ENCODE data around the gene IGFBPL1.

DNA sequence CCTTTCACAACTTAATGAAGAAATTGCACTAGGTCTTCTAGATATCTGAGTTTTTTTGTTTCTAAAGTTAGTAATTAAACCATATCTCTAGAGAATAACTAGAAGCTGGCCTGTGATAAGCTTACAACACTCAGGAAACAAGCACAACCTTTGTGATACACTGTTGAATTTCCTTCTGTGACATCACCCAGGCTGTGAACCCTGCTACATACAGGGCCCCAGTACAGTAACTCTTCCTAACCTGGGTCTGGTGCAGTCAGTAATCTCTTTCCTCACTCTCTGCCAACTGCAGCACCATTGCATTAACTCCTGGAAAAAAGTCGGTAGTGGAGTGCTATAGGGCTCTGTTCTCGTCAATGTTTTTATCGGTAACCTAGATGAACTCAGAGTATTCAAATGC lies 10.6 kb upstream of the IGFBPL1 start:
- TF ChIP-seq, protein P1, sequence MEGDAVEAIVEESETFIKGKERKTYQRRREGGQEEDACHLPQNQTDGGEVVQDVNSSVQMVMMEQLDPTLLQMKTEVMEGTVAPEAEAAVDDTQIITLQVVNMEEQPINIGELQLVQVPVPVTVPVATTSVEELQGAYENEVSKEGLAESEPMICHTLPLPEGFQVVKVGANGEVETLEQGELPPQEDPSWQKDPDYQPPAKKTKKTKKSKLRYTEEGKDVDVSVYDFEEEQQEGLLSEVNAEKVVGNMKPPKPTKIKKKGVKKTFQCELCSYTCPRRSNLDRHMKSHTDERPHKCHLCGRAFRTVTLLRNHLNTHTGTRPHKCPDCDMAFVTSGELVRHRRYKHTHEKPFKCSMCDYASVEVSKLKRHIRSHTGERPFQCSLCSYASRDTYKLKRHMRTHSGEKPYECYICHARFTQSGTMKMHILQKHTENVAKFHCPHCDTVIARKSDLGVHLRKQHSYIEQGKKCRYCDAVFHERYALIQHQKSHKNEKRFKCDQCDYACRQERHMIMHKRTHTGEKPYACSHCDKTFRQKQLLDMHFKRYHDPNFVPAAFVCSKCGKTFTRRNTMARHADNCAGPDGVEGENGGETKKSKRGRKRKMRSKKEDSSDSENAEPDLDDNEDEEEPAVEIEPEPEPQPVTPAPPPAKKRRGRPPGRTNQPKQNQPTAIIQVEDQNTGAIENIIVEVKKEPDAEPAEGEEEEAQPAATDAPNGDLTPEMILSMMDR (optimal IDR thresholded peaks at IDR 0.05 in 1 of 3, IDR thresholded peaks at IDR 0.05 in 1 of 3, conservative IDR thresholded peaks at IDR 0.05 in 1 of 3; ENCODE audit: extremely low read depth in 1 of 3, insufficient read depth in 2 of 3, low read length in 3 of 3), result no peak
- TF ChIP-seq EZH2 (IDR thresholded peaks at IDR 0.05; ENCODE audit: low read length), result no peak

All from keratinocyte (primary cell).